HG02973 (cell line): ENCODE measurements around the gene CCDC88C.
A peak's percentile ranks its signal among the peaks of the same experiment; 100 is the strongest.

ENCODE experiments used
- ATAC-seq: cut with Tn5 transposase; IDR thresholded peaks from one replicate; pipeline ENCODE4 v1.9.1; 2021; ENCODE audit warnings: moderate library complexity; ENCODE audit not compliant: unreplicated experiment

CCDC88C gene

GRCh38 chr14:91331721-91332120 lies 85.9 kb downstream of the CCDC88C start:
- ATAC-seq = no peak

GRCh38 chr14:91330856-91331255 lies 86.8 kb downstream of the CCDC88C start:
- ATAC-seq = no peak

GRCh38 chr14:91330096-91330696 lies 87.4 kb downstream of the CCDC88C start:
- ATAC-seq = no peak

GRCh38 chr14:91329486-91330014 lies 88.1 kb downstream of the CCDC88C start:
- no peak for ATAC-seq

- no peak for ATAC-seq
Measured at GRCh38 chr14:91328313-91329050, 89.1 kb downstream of the CCDC88C start.

GRCh38 chr14:91327661-91328312 lies 89.8 kb downstream of the CCDC88C start:
- no peak for ATAC-seq

- no peak for ATAC-seq
Measured at GRCh38 chr14:91327250-91327595, 90.4 kb downstream of the CCDC88C start.

- ATAC-seq = no peak
Measured at GRCh38 chr14:91326514-91327249, 90.9 kb downstream of the CCDC88C start.

GRCh38 chr14:91324606-91325575 lies 92.7 kb downstream of the CCDC88C start:
- ATAC-seq = no peak

- peak; percentile 58 for ATAC-seq
Measured at GRCh38 chr14:91323671-91324605, 93.7 kb downstream of the CCDC88C start.

- ATAC-seq = no peak
Measured at GRCh38 chr14:91323031-91323430, 94.6 kb downstream of the CCDC88C start.

- no peak for ATAC-seq
Measured at GRCh38 chr14:91322623-91323022, 95.0 kb downstream of the CCDC88C start.

- ATAC-seq = no peak
Measured at GRCh38 chr14:91321131-91321530, 96.5 kb downstream of the CCDC88C start.

- no peak for ATAC-seq
Measured at GRCh38 chr14:91320266-91320665, 97.4 kb downstream of the CCDC88C start.

GRCh38 chr14:91318911-91319310 lies 98.7 kb downstream of the CCDC88C start:
- ATAC-seq = no peak

GRCh38 chr14:91317381-91318308 lies 100.0 kb downstream of the CCDC88C start:
- ATAC-seq = no peak

GRCh38 chr14:91316761-91317160 lies 100.9 kb downstream of the CCDC88C start:
- ATAC-seq = no peak

- ATAC-seq = peak; percentile 85
Measured at GRCh38 chr14:91315844-91316267, 101.8 kb downstream of the CCDC88C start.
